DMS 273 (cell line): ENCODE results near the gene GFPT2.

Source experiments
- DNase-seq: peaks from one replicate; lab custom pipeline; 2025; ENCODE audit not compliant: unreplicated experiment; lab: John Stamatoyannopoulos, UW

The GFPT2 gene

DNA sequence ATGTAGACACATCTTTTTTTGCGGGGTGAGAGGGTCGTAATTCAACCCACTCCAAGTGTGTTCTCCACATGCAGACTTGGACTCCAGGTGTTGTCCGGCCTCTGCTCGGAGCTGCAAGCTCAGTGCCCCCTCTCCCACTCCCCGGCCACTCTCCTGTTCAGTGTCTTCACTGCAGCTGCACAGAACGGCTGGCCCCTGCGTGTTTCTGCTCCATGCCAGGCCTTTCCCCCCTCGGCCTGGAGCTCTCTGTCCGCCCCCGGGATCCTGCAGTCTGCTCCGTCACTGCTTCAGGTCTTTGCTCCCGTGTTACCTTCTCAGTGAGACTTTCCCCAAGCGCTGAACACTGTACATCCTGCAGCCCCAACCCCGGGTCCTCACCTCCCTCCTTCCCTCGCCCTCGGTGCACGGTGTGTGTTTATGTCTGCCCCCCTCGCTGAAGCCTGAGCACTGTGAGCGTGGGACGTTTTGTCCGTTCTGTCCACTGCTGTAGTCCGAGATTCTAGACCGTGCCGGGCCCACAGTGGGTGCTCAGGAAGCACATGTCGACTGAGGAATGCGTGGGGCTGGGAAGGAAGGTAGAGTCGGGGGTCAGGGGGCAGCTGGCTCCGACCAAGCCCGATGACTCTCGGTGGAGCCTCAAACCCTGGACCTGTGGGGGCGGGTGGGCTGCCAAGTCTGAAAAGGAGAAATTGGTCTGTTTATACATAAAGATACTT lies 26.4 kb upstream of the GFPT2 start:
- DNase-seq = no peak

DNA sequence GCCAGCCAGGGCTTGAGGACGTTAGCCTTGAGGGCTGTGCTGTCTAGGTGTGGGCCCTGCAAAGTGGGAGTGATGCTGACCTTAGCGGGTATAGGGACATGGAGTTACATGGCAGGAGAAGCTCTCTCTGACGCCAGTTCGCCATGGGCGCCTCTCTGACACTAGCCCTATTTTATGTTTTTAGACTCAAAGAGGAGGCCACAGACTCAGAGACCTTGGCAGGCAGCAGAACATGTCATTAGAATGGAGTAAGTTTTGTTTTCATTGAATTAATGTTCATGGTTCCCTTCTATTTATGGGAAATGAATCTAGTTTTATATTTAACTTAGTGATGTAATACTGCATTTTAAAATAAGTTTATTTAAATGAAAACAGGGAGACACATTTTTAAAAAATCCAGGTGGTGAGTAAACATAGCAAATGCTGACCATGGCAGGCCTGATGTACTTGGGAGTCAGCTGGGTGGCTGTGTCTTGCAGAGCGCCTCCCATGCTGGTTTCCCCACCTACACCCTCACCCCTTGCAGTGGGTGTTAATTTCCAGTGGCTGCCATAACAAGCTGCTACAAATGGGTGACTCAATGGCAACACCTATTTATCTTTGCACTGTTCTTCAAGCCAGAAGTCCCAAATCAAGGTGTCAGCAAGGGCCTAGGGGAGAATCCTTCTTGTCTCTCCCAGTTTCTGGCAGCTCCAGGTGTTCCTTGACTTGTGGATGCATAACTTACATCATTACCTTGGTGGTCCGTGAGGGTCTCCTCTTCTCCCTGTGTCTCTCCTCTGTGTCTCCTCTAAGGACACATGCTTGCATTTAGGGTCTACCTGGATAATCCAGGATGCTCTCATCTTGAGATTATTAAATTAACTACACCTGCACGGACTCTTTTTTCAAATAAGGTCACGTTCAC lies 25.6 kb upstream of the GFPT2 start:
- DNase-seq = no peak

DNA sequence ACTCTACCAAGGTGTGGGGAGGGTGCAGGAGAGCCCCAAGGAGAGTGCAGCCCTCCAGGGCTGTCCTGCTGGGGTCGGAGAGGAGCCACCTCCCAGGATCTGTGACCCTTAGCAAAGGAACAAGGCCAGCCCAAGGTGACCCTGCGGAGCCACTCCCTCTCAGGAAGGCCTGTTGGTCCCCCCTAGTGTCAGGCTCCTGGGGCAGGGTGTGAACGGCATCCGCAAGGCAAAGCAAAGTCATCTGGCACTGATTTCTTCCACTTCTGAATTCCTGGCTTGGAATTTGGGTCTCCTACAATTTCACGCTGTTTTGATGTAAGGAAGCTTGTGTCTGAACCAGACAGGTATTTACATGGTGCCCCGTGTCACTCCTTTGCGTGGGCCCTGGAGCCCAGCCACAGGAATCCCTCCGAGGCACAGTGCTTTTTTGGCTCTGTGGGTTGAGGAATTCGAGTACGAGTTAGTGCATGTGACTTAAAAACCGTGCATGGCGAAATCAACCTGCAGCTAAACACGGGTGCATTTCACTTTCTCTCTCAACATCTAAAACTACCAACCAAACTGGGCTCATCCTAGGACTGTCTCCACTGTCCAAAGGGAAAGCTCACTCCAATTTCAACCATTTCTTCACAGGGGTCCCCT lies 24.5 kb upstream of the GFPT2 start:
- no peak for DNase-seq

DNA sequence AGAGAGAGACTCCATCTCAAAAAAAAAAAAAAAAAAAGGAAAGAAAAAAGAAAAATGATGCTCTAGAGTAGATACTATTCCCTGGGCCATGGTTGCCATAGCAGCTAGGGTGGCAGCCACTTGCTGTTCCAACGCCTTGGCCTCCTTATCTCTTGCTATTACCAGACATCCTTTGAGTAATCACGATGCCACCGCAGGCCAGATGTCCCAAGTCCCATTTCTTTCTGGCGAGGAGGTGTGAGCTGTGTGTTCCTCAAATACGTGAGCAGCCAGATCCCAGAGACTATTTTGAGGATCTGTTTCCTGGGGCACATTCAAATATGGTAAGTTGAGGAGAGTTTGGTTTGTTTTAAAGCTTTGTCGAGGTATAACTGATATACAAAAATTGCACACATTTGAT lies 23.4 kb upstream of the GFPT2 start:
- DNase-seq = no peak

DNA sequence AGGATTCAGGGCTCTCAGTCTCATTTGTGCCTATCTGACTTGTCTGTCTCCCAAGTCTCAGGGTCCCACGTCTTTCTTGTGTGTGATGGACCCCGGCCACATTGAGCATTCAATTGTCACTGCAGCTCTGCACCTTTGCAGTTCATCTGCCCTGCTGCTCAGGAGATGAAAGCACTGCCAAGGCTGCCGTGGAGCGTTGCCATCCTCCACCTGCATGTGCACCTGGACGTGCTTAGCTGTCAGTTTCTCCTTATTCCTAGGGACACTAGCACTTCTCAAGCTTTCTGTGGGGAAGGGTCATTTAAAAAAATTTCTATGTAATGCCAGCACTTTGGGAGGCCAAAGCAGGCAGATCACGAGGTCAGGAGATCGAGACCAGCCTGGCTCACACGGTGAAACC lies 22.8 kb upstream of the GFPT2 start:
- DNase-seq = no peak

DNA sequence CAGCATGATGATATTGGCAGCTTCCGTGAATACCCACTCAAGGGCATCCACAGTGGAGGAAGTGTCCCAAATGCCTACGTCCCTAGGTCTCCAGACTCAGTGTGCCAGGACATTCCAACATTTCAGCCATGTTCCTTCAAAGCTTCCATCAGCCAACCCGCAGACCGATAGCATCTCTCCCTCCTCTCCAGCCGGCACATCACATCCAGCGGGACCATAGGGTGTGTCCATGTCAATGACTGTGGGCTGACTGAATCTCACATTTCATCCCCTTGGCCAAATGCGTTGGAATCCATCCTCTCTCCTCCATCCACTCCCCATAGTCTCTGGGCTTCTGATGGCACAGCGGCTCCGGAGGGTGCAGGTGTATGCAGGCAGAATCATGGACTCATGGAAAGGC lies 22.2 kb upstream of the GFPT2 start:
- DNase-seq = no peak

DNA sequence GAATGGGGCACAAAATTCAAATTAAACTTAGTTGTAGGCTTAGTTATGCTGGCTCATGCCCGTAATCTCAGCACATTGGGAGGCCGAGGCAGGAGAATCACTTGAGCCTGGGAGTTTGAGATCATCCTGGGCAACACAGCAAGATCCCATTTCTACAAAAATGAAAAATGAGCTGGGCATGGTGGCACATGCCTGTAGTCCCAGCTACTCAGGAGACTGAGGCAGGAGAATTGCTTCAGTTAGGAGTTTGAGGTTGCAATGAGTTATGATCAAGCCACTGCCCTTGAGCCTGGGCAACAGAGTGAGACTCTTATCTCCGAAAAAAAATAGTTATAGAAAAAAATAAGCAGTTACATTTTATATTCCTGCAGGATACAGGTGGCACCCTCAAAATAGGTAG lies 20.7 kb upstream of the GFPT2 start:
- DNase-seq = no peak

DNA sequence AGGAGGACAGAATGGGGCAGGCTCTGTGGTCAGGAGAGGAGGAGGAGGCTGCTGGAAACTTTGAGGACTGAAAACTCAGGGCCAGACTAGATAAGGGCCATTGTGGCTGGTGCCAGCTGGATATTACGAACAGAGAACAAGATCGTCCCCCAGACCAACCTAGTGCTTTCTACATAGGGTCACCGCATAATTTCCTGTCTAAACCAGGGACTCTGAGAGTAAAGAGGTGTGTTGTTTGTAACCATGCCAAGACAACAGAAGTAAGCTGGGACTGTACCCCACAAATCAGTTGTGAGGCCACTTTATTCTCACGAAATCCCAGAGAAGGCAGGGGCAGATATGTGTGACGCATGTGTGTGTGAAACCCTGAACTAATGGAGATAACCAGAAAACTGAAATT lies 20.3 kb upstream of the GFPT2 start:
- DNase-seq = no peak

DNA sequence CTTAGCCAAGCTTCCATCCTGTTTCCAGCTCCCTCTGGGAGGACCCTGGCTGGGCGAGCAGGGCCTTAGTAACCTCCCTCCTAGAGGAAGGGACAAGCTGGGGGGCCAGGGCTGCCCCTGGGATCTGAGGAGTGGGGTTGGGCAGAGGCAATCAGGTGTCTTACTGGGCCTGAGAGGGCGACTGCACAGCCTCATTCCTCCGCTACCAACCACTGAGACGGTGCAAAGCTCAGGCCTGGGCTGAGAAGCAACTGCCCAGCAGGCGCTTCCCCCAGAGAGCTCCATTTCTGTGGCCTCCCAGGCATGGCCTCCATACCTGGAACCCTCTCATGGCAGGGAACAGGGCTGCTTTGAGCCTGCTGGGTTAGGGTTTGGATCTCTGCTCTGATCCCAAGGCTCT lies 18.8 kb upstream of the GFPT2 start:
- DNase-seq = no peak

DNA sequence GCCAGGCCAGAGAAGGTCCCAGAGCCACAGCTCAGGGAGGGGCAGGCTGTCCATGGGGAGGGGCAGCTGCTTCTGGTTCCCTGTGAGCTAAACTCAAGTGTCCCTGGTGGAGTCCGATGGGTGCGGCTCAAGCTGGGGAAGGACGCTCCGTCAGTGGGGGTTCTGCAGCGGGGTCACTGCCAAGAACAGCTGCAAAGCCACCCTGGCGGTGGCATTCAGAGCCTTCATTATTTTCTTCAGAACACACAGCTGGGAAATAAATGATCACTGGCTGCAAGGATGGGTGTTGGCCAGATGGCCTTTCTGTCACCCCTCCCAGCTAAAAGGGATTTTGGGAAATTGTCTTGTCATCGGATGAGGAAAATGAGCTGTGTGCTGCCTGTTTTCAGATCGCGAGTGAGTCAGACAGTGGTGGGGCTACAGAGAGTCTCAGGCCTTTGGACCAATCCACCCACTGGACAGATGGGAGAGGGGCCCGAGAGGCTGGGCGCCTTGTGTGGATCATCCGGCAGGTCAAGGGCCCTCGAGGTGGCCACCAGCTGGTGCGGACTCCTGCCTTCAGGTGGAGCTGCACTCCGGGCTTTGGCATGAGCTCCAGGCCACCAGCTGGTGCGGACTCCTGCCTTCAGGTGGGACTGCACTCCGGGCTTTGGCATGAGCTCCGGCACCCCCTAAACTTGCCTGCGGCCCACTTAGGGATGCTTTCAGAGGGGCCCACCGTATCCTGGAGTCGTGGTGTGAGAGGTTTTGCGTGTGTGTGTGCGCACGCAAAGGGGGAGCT lies 17.9 kb upstream of the GFPT2 start:
- no peak for DNase-seq

DNA sequence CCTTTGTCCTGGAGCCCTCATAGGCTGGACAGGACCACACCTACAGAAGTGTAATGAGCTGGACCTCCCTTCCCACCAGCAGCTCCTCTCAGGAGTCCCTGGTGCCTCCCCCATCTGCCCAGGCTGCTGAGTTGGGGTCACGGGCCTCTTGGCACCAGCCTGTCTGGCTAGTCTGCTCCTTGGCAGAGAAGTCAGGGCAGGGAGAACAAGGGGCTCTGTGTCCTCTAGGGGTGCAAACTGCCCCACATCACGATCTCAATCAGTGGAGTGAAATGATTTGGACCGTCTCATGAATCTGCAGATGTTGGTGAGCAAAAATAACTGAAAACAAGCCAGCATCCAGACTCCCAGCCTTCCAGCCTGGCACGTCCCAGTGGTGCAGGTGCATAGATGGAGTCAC lies 14.9 kb upstream of the GFPT2 start:
- no peak for DNase-seq

DNA sequence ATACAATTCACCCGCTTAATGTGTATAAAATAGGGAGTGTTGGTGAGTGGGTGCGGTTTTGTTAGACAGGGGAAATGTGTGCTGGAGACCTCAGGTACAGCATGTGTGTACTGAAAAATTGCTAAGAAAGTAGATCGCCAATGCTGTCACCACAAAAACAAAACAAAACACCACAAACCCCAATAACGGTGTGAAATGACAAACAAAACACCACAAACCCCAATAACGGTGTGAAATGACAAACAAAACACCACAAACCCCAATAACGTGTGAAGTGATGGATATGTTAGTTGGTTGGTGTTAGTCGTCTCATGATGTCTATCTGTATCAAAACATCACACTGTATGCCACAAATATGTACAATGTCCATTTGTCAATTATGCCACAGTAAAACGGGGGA lies 14.2 kb upstream of the GFPT2 start:
- DNase-seq = no peak

DNA sequence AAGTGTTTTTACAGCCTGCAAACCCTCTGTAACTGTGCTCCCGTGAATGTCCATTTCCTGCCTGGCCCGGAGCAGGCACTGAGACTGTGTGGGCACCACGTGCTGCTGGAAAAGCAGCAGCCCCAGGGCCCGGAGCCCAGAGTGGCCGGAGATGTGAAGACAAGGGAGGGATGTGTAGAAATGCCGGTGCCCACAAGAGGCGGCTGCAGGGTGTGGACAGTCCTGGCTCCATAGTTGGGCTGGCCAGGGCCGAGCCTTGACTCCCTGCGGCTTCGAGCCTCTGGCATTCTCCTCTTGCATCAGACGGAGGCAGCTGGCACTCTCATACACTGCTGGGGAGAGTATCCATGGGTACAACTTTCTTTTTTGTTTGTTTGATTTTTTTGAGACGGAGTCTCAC lies 13.2 kb upstream of the GFPT2 start:
- no peak for DNase-seq

DNA sequence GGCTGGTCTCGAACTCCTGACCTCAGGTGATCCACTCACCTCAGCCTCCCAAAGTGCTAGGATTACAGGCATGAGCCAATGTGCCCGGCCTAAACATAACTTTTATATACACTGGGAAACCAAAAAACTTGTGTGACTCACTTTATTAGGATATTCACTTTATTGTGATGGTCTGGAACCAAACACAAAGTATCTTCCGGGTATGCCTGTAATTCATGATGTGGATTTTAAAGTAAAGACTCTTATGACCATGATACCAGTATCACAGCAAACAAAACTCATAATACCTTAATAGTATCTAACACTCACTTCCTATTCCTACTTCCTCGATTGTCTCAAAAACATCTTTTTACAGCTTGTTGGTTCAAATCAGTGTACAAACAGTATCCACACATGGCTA lies 12.7 kb upstream of the GFPT2 start:
- no peak for DNase-seq

DNA sequence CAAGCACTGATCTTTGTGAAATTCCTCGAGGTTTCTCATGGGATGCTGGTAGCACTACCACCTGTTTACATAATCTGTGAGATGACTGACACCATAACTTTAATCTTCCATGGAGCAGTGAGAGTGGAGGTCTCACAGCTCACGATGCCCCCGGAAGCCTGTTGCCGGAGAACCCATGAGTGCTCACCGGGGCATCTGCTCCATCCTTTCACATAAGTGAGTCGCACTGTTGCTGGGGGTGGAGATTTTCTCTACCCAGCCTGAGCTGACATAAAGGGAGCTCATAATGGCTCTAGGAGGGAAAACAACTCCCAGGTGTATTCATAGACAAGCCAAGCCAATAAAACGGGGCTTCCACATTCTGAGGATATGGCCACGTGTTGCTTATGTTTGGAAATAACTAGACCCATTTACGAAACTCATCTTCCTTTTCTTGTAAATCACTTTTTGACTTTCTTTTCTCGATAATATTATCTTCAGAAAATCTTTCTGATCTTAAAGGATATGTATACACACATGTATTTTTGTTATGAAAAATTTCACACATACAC lies 11.2 kb upstream of the GFPT2 start:
- no peak for DNase-seq

DNA sequence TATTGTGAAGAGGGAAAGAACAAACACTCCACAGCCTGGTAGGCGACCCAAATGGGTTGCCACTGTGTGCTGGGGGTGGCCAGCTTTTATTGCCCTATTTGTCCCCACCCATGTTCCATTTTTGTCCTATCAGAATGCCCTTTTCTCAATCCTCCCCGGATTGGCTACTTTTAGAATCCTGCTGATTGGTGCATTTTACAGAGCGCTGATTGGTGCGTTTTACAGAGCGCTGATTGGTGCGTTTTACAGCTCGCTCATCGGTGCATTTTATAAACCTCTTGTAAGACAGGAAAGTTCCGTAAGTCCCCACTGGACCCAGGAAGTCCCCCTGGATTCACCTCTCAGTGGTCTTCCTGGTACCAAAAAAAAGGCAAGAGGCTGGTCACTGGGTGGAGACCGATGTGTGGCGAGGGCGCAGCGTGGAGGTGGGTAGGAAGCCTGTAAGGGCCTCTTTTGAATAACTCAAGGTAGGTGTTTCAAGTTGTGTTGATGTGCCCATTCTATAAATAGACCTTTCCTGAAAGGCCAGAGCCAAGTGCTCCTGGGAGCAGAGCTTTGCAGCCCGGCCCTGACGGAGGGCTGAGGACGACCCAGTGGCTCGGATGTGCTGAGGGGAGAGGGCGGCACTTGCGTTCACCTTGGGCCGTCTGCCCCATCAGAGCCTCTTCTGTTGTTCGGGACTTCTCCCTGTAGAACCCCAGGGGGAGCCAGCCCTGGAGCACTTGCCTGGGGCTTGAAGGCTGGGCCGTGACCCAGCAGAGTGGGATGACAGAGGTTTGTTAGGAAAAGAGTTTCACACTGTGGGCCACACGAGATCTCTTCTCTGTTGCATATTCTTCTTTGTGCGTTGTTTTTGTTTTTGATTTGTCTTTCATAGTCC lies 7.2 kb upstream of the GFPT2 start:
- no peak for DNase-seq

DNA sequence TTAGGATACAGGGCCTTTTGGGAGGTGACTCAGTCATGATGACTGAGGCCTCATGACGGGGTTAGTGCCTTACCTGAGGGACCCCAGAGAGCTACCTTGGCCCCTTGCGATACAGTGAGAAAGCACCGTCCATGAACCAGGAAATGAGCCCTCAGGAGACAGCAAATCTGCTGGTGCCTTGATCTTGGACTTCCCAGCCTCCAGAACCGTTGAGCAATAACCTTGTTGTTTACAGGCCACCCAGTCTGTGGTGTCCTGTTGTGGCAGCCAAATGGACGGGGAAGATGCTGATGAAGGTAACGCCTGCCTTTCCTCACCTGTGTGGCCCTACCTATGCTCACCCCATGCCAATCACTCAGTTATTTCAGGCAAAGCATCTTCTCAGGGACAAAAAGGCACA lies 5.6 kb upstream of the GFPT2 start:
- DNase-seq = no peak

DNA sequence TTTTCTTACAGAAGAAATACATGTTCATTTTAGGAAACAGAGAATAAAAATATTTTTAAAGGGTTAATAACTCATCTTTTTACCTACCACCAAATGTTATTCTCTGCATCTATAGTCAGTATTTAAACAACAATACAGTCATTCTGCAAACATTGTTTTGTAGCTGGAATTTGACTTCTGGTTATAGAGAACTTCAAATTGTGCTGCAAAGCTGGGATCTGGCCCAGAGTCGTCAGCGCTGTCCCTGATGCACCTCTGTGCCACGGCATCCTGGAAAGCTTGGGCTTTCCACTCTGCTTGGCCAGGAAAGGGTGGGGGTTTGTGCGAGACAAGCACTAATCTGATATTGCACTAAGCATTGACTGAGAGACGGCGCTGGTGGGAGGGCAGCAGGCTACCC lies 5.0 kb upstream of the GFPT2 start:
- no peak for DNase-seq

DNA sequence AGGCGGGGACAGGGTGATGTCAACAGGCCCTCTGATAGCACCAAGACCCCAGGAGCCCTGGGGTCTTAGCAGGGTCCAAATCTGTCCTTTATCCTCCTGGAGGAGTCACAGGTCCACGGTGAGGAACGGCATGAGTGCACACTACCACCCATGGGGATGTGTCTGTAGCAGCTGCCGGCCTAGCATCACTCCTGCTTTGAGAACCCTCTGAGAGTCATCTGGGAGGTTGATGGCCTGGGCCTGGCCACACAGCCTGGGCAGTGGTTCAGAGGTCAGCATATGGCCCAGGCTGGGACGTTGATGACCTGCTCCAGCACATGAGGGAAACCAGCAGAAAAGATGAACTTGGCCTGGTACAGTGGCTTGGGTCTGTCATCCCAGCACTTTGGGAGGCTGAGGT lies 1.8 kb upstream of the GFPT2 start:
- no peak for DNase-seq

DNA sequence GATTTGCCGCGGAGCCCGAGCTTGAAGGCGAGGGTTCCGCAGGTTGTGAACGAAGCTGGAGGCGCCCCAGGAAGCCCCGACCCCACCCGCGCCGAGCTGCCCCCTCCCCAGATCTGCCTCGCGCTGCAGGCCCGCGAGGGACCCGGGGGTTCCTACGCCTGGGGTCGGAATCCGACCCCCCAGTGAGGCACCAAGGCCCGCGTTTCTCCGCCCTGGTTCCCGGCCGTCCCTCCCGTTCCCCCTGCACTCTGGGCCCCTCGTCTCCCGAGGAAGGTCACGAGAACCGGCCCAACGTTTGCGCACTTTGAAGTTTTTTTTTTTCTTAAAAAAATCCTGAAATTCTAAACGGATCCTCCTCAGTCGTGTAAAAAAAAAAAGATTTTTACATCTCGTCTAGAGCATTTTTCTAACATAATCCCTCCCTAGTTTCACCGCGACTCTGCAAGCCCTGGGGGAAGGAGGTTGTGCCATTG lies 880 bp upstream of the GFPT2 start:
- no peak for DNase-seq
